GM12878 (cell line): ENCODE measurements around the gene LRP1B. TPM values are rescaled to one million over a fixed set of nuclear protein-coding genes. Genes with fewer than 3 reads are reported as not detected.

Experiments
- ATAC-seq: fragments of 200-7000 bp; cut with Tn5 transposase; 3 replicates; pipeline ENCODE4 v1.9.1; 2020; ENCODE audit warnings: mild to moderate bottlenecking, moderate library complexity
- BruUV-seq: library from RNA; stranded (reverse); fragments of 400-500 nt; replicated peaks from 2 replicates; lab custom pipeline; 2021; lab: Mats Ljungman, UMichigan
- CTCF ChIA-PET: fragments of 300-600 bp; sonication (Branson Sonifier 250); formaldehyde crosslinking; extraction: SDS; loops from one replicate; lab custom pipeline; 2021; ENCODE audit warnings: inconsistent platforms; lab: Yijun Ruan, JAX
- POLR2A ChIA-PET: fragments of 350-600 bp; formaldehyde crosslinking; extraction: SDS; loops from one replicate; lab custom pipeline; 2021; ENCODE audit warnings: inconsistent platforms; lab: Charles Lee
- RAD21 ChIA-PET: fragments of 300-600 bp; sonication (Branson Sonifier 250); formaldehyde crosslinking; loops from one replicate; lab custom pipeline; 2023; ENCODE audit warnings: antibody characterized with exemption; ENCODE audit not compliant: unreplicated experiment; lab: Charles Lee
- SMC1A ChIA-PET: fragments of 300-600 bp; sonication (Branson Sonifier 250); formaldehyde crosslinking; loops from one replicate; lab custom pipeline; 2023; ENCODE audit not compliant: unreplicated experiment, uncharacterized antibody; lab: Charles Lee
- DNase-seq: peaks from one replicate; pipeline ENCODE4 v3.0.0-alpha.2; 2011; ENCODE audit warnings: low read depth, low spot score
- FAIRE-seq: peaks from 3 replicates; lab custom pipeline; 2011; peaks lifted over from hg19 to GRCh38; lab: Jason Lieb, UNC
- H2AFZ ChIP-seq: 2 replicates; pipeline ENCODE4 v1.6.0; 2011; ENCODE audit warnings: low read depth, low read length, control low read depth; ENCODE audit not compliant: control insufficient read depth
- H3K27ac ChIP-seq: 2 replicates; pipeline ENCODE4 v1.5.1; 2011; ENCODE audit warnings: control low read depth; ENCODE audit not compliant: control insufficient read depth, insufficient read depth
- H3K27me3 ChIP-seq, 2 experiments: replicated peaks in 1 of 2; 2 replicates each; pipeline versions ENCODE4 v1.6.0 to v1.6.1; 2011; ENCODE audit warnings: low read length in 1 of 2; ENCODE audit not compliant: control insufficient read depth in 2 of 2, insufficient read depth in 2 of 2
- H3K36me3 ChIP-seq, 2 experiments: 2 replicates each; pipeline ENCODE4 v1.5.1; 2011; ENCODE audit warnings: low read length in 1 of 2; ENCODE audit not compliant: control insufficient read depth in 2 of 2, insufficient read depth in 2 of 2
- H3K4me1 ChIP-seq: 2 replicates; pipeline ENCODE4 v1.6.1; 2011; ENCODE audit warnings: mild to moderate bottlenecking, low read length, moderate library complexity, mixed read lengths; ENCODE audit not compliant: control insufficient read depth, insufficient read depth
- H3K4me2 ChIP-seq: 2 replicates; pipeline ENCODE4 v1.6.0; 2011; ENCODE audit warnings: control low read depth; ENCODE audit not compliant: control insufficient read depth, insufficient read depth
- H3K4me3 ChIP-seq: fragments of 200-600 bp; sonication (generic); 2 replicates; pipeline ENCODE4 v1.5.1; 2016
- H3K79me2 ChIP-seq: 2 replicates; pipeline ENCODE4 v1.6.0; 2011; ENCODE audit warnings: low read length; ENCODE audit not compliant: control insufficient read depth, insufficient read depth
- H3K9ac ChIP-seq: 2 replicates; pipeline ENCODE4 v1.8.0; 2011; ENCODE audit warnings: low read length, control low read depth, mixed read lengths; ENCODE audit not compliant: control insufficient read depth, insufficient read depth
- H3K9me3 ChIP-seq: replicated peaks from 3 replicates; pipeline ENCODE4 v1.5.1; 2011; ENCODE audit warnings: mild to moderate bottlenecking, low read length; ENCODE audit not compliant: control insufficient read depth, insufficient read depth
- H4K20me1 ChIP-seq: 2 replicates; pipeline ENCODE4 v1.6.0; 2011; ENCODE audit not compliant: control insufficient read depth, insufficient read depth
- CHD4 ChIP-seq: fragments of 200-600 bp; sonication (generic); IDR thresholded peaks from 2 replicates; pipeline ENCODE4 v1.6.1; 2016; ENCODE audit warnings: mild to moderate bottlenecking
- FOXK2 ChIP-seq: fragments of 450-650 bp; IDR thresholded peaks from 2 replicates; pipeline ENCODE4 v1.6.1; 2017; ENCODE audit warnings: mild to moderate bottlenecking, moderate library complexity
- HDGF ChIP-seq: fragments of 450-650 bp; IDR thresholded peaks from 2 replicates; pipeline ENCODE4 v1.6.1; 2016; ENCODE audit warnings: antibody characterized with exemption
- JUND ChIP-seq: IDR thresholded peaks from 2 replicates; pipeline ENCODE4 v1.6.1; 2012; ENCODE audit warnings: low read depth, mild to moderate bottlenecking, low read length, improper control_type of control experiment, moderate library complexity
- KAT2A ChIP-seq: conservative IDR thresholded peaks from 2 replicates; pipeline ENCODE4 v1.6.1; 2011; ENCODE audit warnings: low read depth, low read length; ENCODE audit not compliant: control insufficient read depth
- MEF2B ChIP-seq: fragments of 450-650 bp; IDR thresholded peaks from 2 replicates; pipeline ENCODE4 v1.6.1; 2018; ENCODE audit warnings: mild to moderate bottlenecking, moderate library complexity; ENCODE audit not compliant: partially characterized antibody, poor library complexity, severe bottlenecking
- RELB ChIP-seq: fragments of 450-650 bp; IDR thresholded peaks from 2 replicates; pipeline ENCODE4 v1.6.1; 2017; ENCODE audit warnings: low read depth, mild to moderate bottlenecking, moderate library complexity
- RFX5 ChIP-seq: IDR thresholded peaks from 2 replicates; pipeline ENCODE4 v1.6.1; 2011; ENCODE audit warnings: low read depth, low read length, improper control_type of control experiment
- SIN3A ChIP-seq: IDR thresholded peaks from 2 replicates; pipeline ENCODE4 v1.6.1; 2012; ENCODE audit warnings: low read depth, low read length, improper control_type of control experiment
- STAT1 ChIP-seq: fragments of 450-650 bp; conservative IDR thresholded peaks from 2 replicates; pipeline ENCODE4 v1.6.1; 2014; ENCODE audit warnings: antibody characterized with exemption, mild to moderate bottlenecking
- TCF3 ChIP-seq: IDR thresholded peaks from 2 replicates; pipeline ENCODE4 v1.6.1; 2012; ENCODE audit warnings: low read depth, mild to moderate bottlenecking, low read length, borderline replicate concordance; ENCODE audit not compliant: insufficient read depth
- TCF7 ChIP-seq: IDR thresholded peaks from 2 replicates; pipeline ENCODE4 v1.6.1; 2014; ENCODE audit warnings: antibody characterized with exemption, borderline replicate concordance
- ZBTB4 ChIP-seq: fragments of 450-650 bp; formaldehyde crosslinking; IDR thresholded peaks from 2 replicates; pipeline ENCODE4 v1.4.0; 2022; ENCODE audit warnings: mild to moderate bottlenecking, moderate library complexity
- ZNF24 ChIP-seq: fragments of 450-650 bp; IDR thresholded peaks from 2 replicates; pipeline ENCODE4 v1.6.1; 2017; ENCODE audit warnings: antibody characterized with exemption, mild to moderate bottlenecking
- ZNF384 ChIP-seq: IDR thresholded peaks from 2 replicates; pipeline ENCODE4 v1.6.1; 2012; ENCODE audit warnings: low read depth, mild to moderate bottlenecking, low read length, improper control_type of control experiment, borderline replicate concordance
- WGBS: methylation state at CpG from one replicate; pipeline ENCODE4 v1.1.6; 2016; ENCODE audit warnings: low lambda C conversion rate; ENCODE audit not compliant: insufficient replicate concordance, insufficient coverage; ENCODE audit errors: missing lambda C conversion rate; 5-methylcytosine and 5-hydroxymethylcytosine counted together
- in situ Hi-C: fragments of 300-500 bp; cut with MboI; formaldehyde crosslinking; loops from 9 replicates; pipeline ENCODE4 v1.14.3; 2018; ENCODE audit warnings: mixed read lengths
- intact Hi-C: fragments of 100-400 bp; cut with micrococcal nuclease; formaldehyde crosslinking; loops from one replicate; pipeline ENCODE4 v1.14.2; 2022; ENCODE audit not compliant: unreplicated experiment
- polyA plus RNA-seq, 11 experiments: library from polyadenylated mRNA; depleted of rRNA in 4 of 11; unstranded in 6 of 11; stranded (reverse) in 5 of 11; fragments of >200 nt; fragmentation: Nextera tagmentation in 4 of 11; fragmentation: Illumina TruSeq in 1 of 11; extraction: Ambion mirVana in 4 of 11; extraction: Trizol in 1 of 11; gene quantifications; 1 replicate in 1 of 11; 2 replicates in 10 of 11; pipeline versions ENCODE4 v1.2.1 to v1.2.3, GENCODE V29; 2011 to 2016; ENCODE audit warnings: inconsistent platforms in 2 of 11, missing spikeins in 2 of 11, low read depth in 1 of 11
- total RNA-seq, 4 experiments: library from RNA; depleted of rRNA in 3 of 4; stranded (reverse); fragments of >200 nt in 3 of 4; fragmentation: Illumina TruSeq in 1 of 4; extraction: Trizol in 1 of 4; gene quantifications; 2 replicates each; pipeline versions ENCODE4 v1.2.1 to v1.2.3, GENCODE V29; 2013 to 2021
- TF ChIP-seq, protein P1 (sequence below): IDR thresholded peaks from 2 replicates; pipeline ENCODE4 v1.6.1; 2011; ENCODE audit warnings: low read depth, low read length, improper control_type of control experiment, borderline replicate concordance

The LRP1B gene
- total and polyA plus RNA-seq, 10 of the 15 experiments (the other 5 are each of a cell fraction or from before 2014, with no cell fraction given), result under 0.01 to 0.06 (median 0.03) TPM; not detected in 5

DNA sequence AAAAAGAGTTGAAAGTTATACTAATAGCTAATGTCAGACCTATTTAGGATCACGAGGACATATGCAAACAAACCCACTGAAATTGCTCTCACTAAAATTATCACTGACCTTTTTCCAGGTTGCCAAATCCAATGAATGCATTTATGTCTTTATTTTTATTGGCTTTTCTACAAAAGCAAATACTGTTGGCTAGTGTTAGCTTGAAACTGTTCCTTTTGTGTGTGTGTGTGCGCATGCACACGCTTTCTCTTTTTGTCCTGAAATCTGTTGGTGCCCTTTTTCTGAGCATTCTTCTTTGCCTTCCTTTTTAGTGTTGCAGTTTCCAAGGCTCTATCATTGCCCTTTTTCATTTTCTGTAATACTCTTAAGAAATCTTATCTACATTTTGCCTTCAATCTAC lies 1269.2 kb downstream of the LRP1B start (continued):
- no peak for TF ChIP-seq FOXK2
- no peak for TF ChIP-seq RFX5
- TF ChIP-seq MEF2B, result no peak
- no peak for TF ChIP-seq TCF7
- no peak for TF ChIP-seq ZNF24
- TF ChIP-seq ZNF384, result no peak
- no peak for TF ChIP-seq HDGF
- no peak for TF ChIP-seq STAT1
- TF ChIP-seq RELB, result no peak
- TF ChIP-seq SIN3A, result no peak

DNA sequence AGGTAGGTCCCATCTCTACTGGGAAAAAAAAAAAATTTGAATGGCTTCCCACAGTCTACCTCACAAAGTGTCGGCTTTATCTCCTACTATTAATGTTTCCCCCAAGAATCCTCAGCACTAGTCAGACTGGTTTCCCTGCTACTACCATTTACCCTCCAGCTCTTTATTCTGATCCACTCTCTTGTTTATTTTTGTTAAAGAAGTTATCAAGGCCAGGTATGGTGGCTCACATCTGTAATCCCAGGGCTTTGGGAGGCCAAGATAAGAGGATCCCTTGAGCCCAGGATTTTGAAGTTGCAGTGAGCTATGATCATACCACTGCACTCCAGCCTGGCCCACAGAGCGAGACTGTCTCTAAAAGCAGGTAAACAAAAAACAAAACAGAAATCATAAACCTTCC lies 1275.3 kb downstream of the LRP1B start:
- Histone ChIP-seq H4K20me1 (no peaks in the 10 kb centered on the region), H3K27ac (no peak overlapping the region), H3K27me3 (no peaks in the 10 kb centered on the region), H3K4me2 (no peak overlapping the region), H3K9me3 (no peaks in the 10 kb centered on the region), H3K9ac (no peak overlapping the region), H3K4me1 (no peaks in the 10 kb centered on the region), H3K4me3 (no peak overlapping the region), H3K79me2 (no peaks in the 10 kb centered on the region), H2AFZ (no peak overlapping the region), H3K36me3 (no peaks in the 10 kb centered on the region)
- BruUV-seq, result no TSS peak
- ChIA-PET RAD21 (interaction anchor here (0.7 to 1.3 kb wide), 2 partner anchors 14 to 345 kb away, joined by 3 read pairs; no protein-coding TSS in a partner anchor), SMC1A (interaction anchor here (1.5 to 1.7 kb wide), 2 partner anchors 9 kb away, joined by 6 to 8 read pairs; no protein-coding TSS in a partner anchor), POLR2A (no interaction called here), CTCF (interaction anchor here (0.6 to 2.0 kb wide), 2 partner anchors 8 to 279 kb away, joined by 4 to 10 read pairs; no protein-coding TSS in a partner anchor)
- FAIRE-seq, result no peak
- ATAC-seq, result no peak
- no peak for DNase-seq
- intact Hi-C loops, result no loop called here
- 15% methylated on average over 2 of the region's 2 CpGs for WGBS
- in situ Hi-C loops, result no loop called here
- TF ChIP-seq KAT2A, result no peak
- no peak for TF ChIP-seq JUND
- TF ChIP-seq, protein P1, sequence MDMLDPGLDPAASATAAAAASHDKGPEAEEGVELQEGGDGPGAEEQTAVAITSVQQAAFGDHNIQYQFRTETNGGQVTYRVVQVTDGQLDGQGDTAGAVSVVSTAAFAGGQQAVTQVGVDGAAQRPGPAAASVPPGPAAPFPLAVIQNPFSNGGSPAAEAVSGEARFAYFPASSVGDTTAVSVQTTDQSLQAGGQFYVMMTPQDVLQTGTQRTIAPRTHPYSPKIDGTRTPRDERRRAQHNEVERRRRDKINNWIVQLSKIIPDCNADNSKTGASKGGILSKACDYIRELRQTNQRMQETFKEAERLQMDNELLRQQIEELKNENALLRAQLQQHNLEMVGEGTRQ, result no peak
- TF ChIP-seq ZBTB4 (CRISPR knock-in tag), result no peak
- TF ChIP-seq CHD4, result no peak
- TF ChIP-seq TCF3, result no peak
